NCI-H1930 (cell line): ENCODE results near the gene ITGAE.

Experiments
- DNase-seq, 2 experiments: peaks; one replicate each; lab custom pipeline; 2025; lab: John Stamatoyannopoulos, UW

Gene ITGAE

DNA sequence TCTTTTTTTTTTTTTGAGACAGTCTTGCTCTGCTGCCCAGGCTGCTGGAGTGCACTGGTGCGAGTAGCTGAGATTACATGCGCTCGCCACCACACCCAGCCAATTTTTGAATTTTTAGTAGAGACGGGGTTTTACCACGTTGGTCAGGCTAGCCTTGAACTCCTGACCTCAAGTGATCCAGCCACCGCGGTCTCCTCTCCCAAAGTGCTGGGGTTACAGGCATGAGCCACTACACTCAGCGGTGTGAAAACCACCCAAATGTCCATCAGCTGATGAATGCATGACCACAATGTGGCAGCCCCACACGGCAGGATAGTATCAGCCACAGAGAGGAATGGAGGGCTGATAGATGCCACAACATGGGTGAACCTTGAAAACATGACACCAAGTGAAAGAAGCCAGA is 107.2 kb downstream of the ITGAE start:
- no peak for DNase-seq

- no peak for DNase-seq
Measured at GRCh38 chr17:3693141-3693540, 107.8 kb downstream of the ITGAE start.

DNA sequence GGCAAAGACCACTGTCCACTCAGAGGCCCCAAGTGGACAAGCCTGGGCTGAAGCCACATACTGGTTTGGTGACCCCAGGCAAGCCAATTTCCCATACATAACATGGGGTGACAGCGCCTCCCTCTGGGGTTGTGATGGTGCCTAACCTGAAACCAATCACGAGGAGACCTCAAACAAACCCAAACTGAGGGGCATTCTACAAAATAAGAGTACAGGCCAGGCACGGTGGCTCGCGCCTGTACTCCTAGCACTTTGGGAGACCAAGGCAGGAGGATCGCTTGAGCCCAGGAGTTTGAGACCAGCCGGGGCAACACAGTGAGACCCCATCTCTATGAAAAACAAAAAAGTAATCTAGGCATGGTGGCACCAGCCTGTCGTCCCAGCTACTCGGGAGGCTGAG is 108.6 kb downstream of the ITGAE start:
- no peak for DNase-seq

GRCh38 chr17:3691617-3692067 is 109.3 kb downstream of the ITGAE start:
- no peak for DNase-seq

GRCh38 chr17:3690094-3690715 is 110.8 kb downstream of the ITGAE start:
- DNase-seq: no peak

- no peak for DNase-seq
Measured at GRCh38 chr17:3689262-3690093, 111.5 kb downstream of the ITGAE start.

DNA sequence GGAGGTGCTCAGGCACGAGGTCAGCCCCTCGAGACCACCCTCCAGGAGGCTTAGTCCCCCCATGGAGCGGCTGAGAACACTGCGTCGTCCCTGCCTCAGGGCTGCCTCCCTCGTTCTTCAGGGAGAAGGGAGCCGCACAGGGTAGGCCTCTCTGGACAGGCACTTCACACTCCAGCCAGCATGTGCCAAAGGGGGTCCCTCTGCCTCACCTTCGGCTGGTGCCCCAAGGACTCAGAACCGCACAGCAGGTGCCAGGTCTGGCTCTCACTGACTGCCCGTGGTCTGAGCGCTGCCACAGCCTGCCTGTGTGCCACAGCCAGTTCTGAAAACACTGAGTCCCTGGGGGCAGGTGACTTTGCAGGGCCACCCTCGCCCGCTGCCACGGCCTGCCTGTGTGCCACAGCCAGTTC is 112.1 kb downstream of the ITGAE start:
- DNase-seq: no peak

DNA sequence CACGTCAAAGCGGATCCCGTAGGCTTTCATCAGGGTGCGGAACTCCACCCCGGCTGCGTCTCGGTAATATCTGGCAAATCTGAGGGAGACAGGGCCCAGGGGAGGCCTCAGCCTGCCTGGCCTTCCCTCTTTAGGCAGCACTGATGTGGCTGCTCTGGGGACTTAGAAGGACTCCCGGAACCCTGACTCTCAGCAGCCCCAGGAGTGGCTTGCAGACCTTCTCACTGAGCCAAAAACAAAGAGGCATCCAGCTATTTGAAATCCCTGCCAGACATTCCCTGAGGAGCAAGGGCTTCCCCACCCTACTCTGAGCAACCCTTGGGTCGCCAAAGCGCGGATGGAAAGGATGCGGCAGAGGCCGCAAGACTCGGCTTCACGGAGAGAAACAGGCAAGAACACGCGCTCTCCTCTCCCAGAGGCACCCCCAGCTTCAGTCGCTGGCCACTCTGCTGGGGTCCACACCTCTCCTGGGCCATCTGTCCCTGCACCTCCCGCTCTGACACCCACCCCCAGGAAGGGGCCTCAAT is 112.9 kb downstream of the ITGAE start:
- no peak for DNase-seq

- DNase-seq: no peak
Measured at GRCh38 chr17:3685174-3685573, 115.8 kb downstream of the ITGAE start.

DNA sequence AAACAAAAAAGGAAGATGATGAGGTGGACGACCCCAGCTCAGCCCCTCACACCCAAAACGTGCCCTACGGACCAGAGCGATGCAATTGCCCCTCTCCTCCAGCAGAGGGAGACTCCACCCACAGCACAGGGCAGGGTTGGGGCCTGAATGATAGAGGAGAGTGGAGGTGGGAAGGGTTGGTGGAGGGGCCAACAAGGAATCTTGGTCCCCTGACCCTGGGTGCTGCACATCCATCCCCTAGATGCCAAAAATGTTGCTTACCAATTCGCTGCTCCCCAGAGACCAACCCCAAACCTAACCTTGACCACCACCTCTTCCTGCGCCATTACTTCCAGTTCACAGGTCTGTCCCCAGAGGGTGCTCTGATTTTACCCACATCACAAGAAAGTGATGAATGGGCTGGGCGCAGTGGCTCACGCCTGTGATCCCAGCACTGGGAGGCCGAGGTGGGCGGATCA is 117.9 kb downstream of the ITGAE start:
- peak in 1 of 2 experiments; percentile 16 for DNase-seq

DNA sequence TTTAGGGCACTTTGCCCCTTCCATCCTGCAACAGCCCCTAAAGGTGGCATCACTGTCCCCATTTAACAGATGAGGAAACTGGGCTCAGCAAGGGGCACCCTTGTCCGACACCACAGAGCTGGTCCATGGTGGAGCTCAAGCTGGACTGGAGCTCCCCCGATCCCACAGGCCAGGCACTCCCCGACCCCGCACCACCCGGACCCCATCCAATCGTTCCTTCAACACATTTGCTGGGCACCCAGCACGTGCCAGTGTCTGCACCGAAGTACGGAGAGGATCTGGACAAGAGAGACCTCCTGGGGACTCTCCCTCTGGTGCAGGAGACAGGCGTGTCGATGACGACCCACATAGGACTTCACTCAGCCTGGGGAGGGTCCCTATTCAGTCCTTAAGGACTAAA is 119.0 kb downstream of the ITGAE start:
- DNase-seq: no peak

GRCh38 chr17:3681565-3681964 is 119.4 kb downstream of the ITGAE start:
- DNase-seq: no peak

- no peak for DNase-seq
Measured at GRCh38 chr17:3681057-3681456, 119.9 kb downstream of the ITGAE start.

DNA sequence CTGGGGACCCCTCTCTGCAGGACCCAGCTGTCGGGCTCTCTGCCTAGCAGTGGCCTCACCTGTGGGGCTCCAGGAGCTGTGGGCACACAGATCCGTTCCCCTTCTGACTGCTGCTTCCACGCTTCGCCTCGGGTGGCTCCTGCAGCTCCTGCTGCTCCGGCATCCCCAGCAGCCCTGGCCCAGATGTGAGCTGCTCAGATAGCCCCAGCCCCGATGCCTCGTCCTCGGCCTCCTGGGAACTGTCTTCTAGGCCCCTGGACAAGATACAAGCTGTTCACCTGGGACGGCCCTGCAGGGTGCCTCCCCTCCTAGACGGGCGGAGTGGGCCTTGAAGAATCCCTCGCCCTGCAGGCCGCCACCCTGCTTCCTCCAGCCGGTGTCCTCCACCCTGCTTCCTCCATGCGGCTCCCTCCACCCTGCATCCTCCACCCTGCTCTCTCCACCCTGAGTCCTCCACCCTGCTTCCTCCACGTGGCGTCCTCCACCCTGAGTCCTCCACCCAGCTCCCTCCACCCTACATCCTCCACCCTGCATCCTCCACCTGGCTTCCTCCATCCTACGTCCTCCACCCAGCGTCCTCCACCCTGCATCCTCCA is 121.4 kb downstream of the ITGAE start:
- no peak for DNase-seq

- no peak for DNase-seq
Measured at GRCh38 chr17:3678821-3679530, 122.0 kb downstream of the ITGAE start.

DNA sequence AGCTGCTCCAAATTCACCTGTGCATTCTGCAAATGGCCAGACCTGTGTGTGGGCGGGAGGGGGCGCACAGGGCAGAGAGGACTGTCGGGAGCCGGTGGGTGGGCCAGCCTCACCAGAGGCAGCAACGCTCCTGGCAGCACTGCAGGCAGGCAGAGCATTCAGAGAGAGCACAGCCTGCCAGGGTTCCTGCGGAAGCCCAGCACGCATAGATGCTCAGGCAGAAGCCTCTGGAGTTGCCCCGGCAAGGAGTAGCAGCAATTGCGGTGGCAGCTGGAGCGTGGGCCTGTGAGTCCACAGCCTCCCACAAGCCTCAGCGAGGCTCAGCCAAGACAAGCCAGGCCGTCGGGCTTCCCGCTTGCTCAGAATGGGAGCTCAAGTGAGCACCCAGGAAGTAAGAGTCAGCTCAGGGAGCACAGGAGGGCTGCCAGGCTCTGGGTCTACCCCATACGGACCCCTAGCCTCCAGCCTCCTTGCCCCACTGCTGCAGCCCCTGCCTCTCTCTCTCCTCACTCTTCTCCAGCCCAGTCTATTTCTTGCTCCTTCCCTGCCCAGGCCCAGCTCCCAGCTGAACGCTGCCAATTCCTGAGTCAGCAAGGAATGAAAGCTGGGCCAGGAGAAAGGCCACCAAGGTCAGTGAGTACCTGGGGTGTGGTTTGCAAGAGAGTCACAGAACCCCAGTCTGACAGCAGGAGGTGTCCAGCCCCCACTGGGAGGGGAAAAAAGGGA is 122.7 kb downstream of the ITGAE start:
- DNase-seq: no peak

DNA sequence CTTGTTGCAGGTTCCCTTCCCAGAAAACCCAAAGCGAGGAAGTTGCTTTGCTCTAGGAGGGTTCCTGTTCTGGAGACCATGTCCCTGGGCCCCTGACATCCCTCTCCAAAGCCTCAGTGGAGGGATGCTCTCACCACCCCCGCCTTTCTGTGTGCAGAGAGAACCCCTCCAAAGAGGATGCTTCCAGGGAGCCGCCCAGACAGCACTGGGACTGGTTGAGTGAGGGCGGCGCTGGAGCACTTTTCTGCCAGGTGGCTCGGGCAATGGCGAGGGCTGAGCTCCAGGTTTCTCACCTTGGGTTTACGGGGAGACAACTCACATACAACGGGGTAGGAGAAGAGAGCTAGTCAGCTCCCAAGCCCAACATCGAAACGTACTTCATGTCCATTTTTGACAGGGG is 125.1 kb downstream of the ITGAE start:
- no peak for DNase-seq

DNA sequence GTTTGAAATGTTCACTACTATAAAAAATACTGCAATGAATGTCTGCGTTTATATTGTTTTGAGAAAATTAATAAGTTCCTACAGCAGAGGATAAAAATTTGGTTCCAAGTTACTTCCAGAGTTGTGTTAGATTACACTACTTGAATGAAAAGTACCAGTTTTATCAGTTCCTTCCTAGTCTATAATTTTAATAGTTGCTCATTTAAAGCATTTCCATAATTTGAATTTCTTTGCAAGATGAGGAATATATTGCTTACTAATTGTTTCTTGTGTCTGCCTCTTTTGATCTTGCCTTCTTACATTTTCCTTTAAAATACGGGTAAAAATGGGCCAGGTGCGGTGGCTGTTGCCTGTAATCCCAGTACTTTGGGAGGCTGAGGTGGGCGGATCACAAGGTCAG is 128.4 kb downstream of the ITGAE start:
- DNase-seq: no peak

- DNase-seq: no peak
Measured at GRCh38 chr17:3669548-3669947, 131.4 kb downstream of the ITGAE start.

- no peak for DNase-seq
Measured at GRCh38 chr17:3669085-3669347, 132.0 kb downstream of the ITGAE start.

DNA sequence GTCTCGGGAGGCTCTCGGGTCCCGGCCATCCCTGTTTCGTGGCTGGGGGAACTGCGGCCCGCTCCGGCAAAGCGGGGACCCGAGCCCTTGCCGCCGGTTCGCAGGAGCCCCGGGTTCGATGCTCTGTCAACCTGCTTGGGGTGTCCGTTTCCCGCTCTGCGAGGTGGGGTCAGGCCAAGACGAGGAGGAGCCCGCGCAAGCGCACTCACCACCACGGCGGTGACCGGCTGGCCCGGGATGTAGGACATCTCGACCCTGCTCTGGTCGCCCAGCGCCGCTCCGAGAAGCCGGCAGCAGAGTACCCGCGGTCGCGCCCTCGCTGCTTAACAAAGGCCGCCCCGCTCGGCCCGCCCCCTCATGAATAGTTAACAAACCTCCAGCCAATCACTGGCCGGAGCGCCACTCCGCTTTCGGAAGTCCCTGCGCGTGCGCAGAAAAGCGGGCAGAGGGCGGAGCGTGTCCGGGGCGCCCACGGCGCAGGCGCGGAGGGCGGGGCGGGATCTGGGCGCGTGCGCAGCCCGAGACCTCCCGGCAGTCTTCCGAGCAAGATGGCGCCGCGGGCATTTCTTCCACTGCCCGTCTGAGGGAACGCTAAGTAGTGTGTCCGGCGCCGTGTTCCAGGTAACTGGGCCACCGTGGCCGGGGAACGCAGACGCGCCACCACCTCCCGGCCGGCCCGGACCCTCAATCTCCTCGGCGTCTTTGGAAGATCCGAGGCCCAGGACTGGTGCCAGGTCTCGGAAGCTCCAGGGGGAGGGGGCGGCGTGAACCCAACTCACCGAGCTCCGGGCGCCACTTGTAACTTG is 132.5 kb downstream of the ITGAE start, which contains the start of the genes EMC6 and TAX1BP3:
Gene EMC6, plus strand, starts transcription at position 534 of the 806 bp plus-strand sequence. CDS start 335 bp downstream, outside the sequence.
Gene TAX1BP3, minus strand, starts transcription at position 300 of the 806 bp plus-strand sequence. Its CDS starts 52 bp downstream, at position 248.
- DNase-seq: peak; percentile 94 to 97
